WTC11 (cell line): Measurements from ENCODE around the gene PRR14. TPM values are rescaled to one million over a fixed set of nuclear protein-coding genes. Genes with fewer than 3 reads are reported as not detected.

Experiments
- ATAC-seq: fragments of 200-7000 bp; cut with Tn5 transposase; 2 replicates; pipeline ENCODE4 v1.10.0; 2021; ENCODE audit warnings: mild to moderate bottlenecking, moderate library complexity
- CTCF ChIA-PET: fragments of 300-600 bp; sonication (Branson Sonifier 250); formaldehyde crosslinking; loops from one replicate; lab custom pipeline; 2021; ENCODE audit warnings: antibody characterized with exemption; lab: Charles Lee
- POLR2A ChIA-PET: fragments of 350-600 bp; sonication (Branson Sonifier 250); formaldehyde crosslinking; loops from one replicate; lab custom pipeline; 2021; ENCODE audit warnings: antibody characterized with exemption; lab: Charles Lee
- DNase-seq: peaks from one replicate; pipeline ENCODE4 v3.0.0; 2021; ENCODE audit warnings: low spot score
- H3K27ac Mint-ChIP-seq: 2 replicates; pipeline ENCODE4 v1.8.0; 2021; ENCODE audit warnings: mixed read lengths
- H3K27me3 Mint-ChIP-seq: 2 replicates; pipeline ENCODE4 v1.8.0; 2021; ENCODE audit warnings: low read depth, mild to moderate bottlenecking, moderate library complexity, mixed read lengths
- H3K36me3 Mint-ChIP-seq: 2 replicates; pipeline ENCODE4 v1.8.0; 2021; ENCODE audit warnings: mixed read lengths
- H3K4me1 Mint-ChIP-seq: 2 replicates; pipeline ENCODE4 v1.8.0; 2022; ENCODE audit warnings: mixed read lengths
- H3K4me3 Mint-ChIP-seq: 2 replicates; pipeline ENCODE4 v1.8.0; 2021; ENCODE audit warnings: mild to moderate bottlenecking, moderate library complexity, mixed read lengths
- H3K9me3 Mint-ChIP-seq: 2 replicates; pipeline ENCODE4 v1.8.0; 2021; ENCODE audit warnings: mixed read lengths
- AFF4 ChIP-seq: sonication (generic); formaldehyde crosslinking; IDR thresholded peaks from 2 replicates; pipeline ENCODE4 v1.8.1; 2023; ENCODE audit warnings: mild to moderate bottlenecking, missing genetic modification reagents, borderline replicate concordance
- CREB1 ChIP-seq: sonication (generic); formaldehyde crosslinking; IDR thresholded peaks from 2 replicates; pipeline ENCODE4 v1.8.0; 2023; ENCODE audit warnings: mild to moderate bottlenecking, missing genetic modification reagents
- CREM ChIP-seq: sonication (generic); formaldehyde crosslinking; IDR thresholded peaks from 2 replicates; pipeline ENCODE4 v1.8.1; 2022; ENCODE audit warnings: mild to moderate bottlenecking, missing genetic modification reagents, moderate library complexity
- E2F5 ChIP-seq: sonication (generic); formaldehyde crosslinking; IDR thresholded peaks from 2 replicates; pipeline ENCODE4 v1.8.1; 2022; ENCODE audit warnings: mild to moderate bottlenecking, moderate library complexity, missing genetic modification reagents
- EMX1 ChIP-seq: fragments of 250-450 bp; sonication (Bioruptor Pico); IDR thresholded peaks from 2 replicates; pipeline ENCODE4 v1.8.0; 2021; ENCODE audit warnings: mild to moderate bottlenecking
- ETV6 ChIP-seq: sonication (generic); formaldehyde crosslinking; IDR thresholded peaks from 2 replicates; pipeline ENCODE4 v1.8.1; 2022; ENCODE audit warnings: mild to moderate bottlenecking, missing genetic modification reagents
- HMGA2 ChIP-seq: fragments of 250-450 bp; sonication (Bioruptor Pico); IDR thresholded peaks from 2 replicates; pipeline ENCODE4 v1.4.0; 2021; ENCODE audit warnings: mild to moderate bottlenecking, moderate library complexity
- IRF1 ChIP-seq: sonication (generic); formaldehyde crosslinking; IDR thresholded peaks from 2 replicates; pipeline ENCODE4 v1.8.0; 2023; ENCODE audit warnings: missing genetic modification reagents
- MYBL2 ChIP-seq: sonication (generic); formaldehyde crosslinking; IDR thresholded peaks from 2 replicates; pipeline ENCODE4 v1.8.1; 2023; ENCODE audit warnings: mild to moderate bottlenecking, moderate library complexity, missing genetic modification reagents
- OVOL2 ChIP-seq: fragments of 250-450 bp; sonication (Bioruptor Pico); IDR thresholded peaks from 2 replicates; pipeline ENCODE4 v1.9.0; 2021; ENCODE audit warnings: mild to moderate bottlenecking, borderline replicate concordance
- SMAD3 ChIP-seq: sonication (generic); formaldehyde crosslinking; IDR thresholded peaks from 2 replicates; pipeline ENCODE4 v1.8.0; 2022; ENCODE audit warnings: missing genetic modification reagents, mild to moderate bottlenecking, borderline replicate concordance
- TCF7 ChIP-seq: sonication (generic); formaldehyde crosslinking; IDR thresholded peaks from 2 replicates; pipeline ENCODE4 v1.8.0; 2022; ENCODE audit warnings: mild to moderate bottlenecking, low read depth, missing genetic modification reagents, moderate library complexity
- TEAD1 ChIP-seq: sonication (generic); formaldehyde crosslinking; IDR thresholded peaks from 2 replicates; pipeline ENCODE4 v1.8.0; 2022; ENCODE audit warnings: mild to moderate bottlenecking, missing genetic modification reagents
- ZBTB43 ChIP-seq: sonication (generic); formaldehyde crosslinking; IDR thresholded peaks from 2 replicates; pipeline ENCODE4 v1.8.1; 2023; ENCODE audit warnings: mild to moderate bottlenecking, missing genetic modification reagents
- ZNF232 ChIP-seq: sonication (generic); formaldehyde crosslinking; IDR thresholded peaks from 2 replicates; pipeline ENCODE4 v1.8.0; 2022; ENCODE audit warnings: mild to moderate bottlenecking, missing genetic modification reagents
- ZNF532 ChIP-seq: fragments of 250-450 bp; sonication (Bioruptor Pico); IDR thresholded peaks from 2 replicates; pipeline ENCODE4 v1.9.0; 2021; ENCODE audit warnings: mild to moderate bottlenecking, borderline replicate concordance
- total RNA-seq: library from RNA; stranded (reverse); gene quantifications from 3 replicates; pipeline ENCODE4 v1.2.3, GENCODE V29; 2021

PRR14 gene
- total RNA-seq, 1 experiment from 2014 or later, result 21.9 TPM

GRCh38 chr16:30669026-30669902, 18.5 kb downstream of the PRR14 start:
- Mint-ChIP-seq H3K27me3 (peaks cover 87% of the 10 kb centered on the region), H3K27ac (no peak overlapping the region), H3K4me1 (no peaks in the 10 kb centered on the region), H3K36me3 (peaks cover 17% of the 10 kb centered on the region), H3K4me3 (no peak overlapping the region), H3K9me3 (no peaks in the 10 kb centered on the region)
- POLR2A ChIA-PET, result no interaction called here
- TF ChIP-seq MYBL2, result no peak
- TF ChIP-seq SMAD3 (CRISPR knock-in tag), result no peak
- TF ChIP-seq E2F5 (CRISPR knock-in tag), result no peak
- TF ChIP-seq ZNF532 (CRISPR knock-in tag), result no peak
- no peak for TF ChIP-seq IRF1 (CRISPR knock-in tag)
- no peak for TF ChIP-seq ZBTB43 (CRISPR knock-in tag)
- CTCF ChIA-PET, result no interaction called here
- no peak for DNase-seq
- no peak for ATAC-seq

- POLR2A ChIA-PET, result no interaction called here
- no peaks in the 10 kb centered on the region for H3K9me3 Mint-ChIP-seq
- H3K27me3 Mint-ChIP-seq, result peaks cover 92% of the 10 kb centered on the region
- no peaks in the 10 kb centered on the region for H3K4me1 Mint-ChIP-seq
- DNase-seq (no peak), ATAC-seq (no peak)
- H3K4me3 Mint-ChIP-seq, result no peak overlapping the region
- H3K36me3 Mint-ChIP-seq, result peaks cover 17% of the 10 kb centered on the region
- CTCF ChIA-PET, result no interaction called here
- no peak overlapping the region for H3K27ac Mint-ChIP-seq
- TF ChIP-seq CREM (no peak), AFF4 (CRISPR knock-in tag) (no peak), TEAD1 (no peak), ZNF232 (CRISPR knock-in tag) (no peak), HMGA2 (CRISPR knock-in tag) (no peak), E2F5 (CRISPR knock-in tag) (no peak), CREB1 (no peak), OVOL2 (CRISPR knock-in tag) (no peak), ETV6 (no peak), EMX1 (CRISPR knock-in tag) (no peak), TCF7 (no peak)
Measured at GRCh38 chr16:30669903-30670824, 19.4 kb downstream of the PRR14 start.
